AML-193 (cell line): Measurements from ENCODE around the gene GCNT1.
"Not testable (repeated sequence)": the region's sequence is repeated elsewhere in the genome, so short reads cannot be mapped to it uniquely, and the experiment has no call there.

Experiments used
- DNase-seq, 2 experiments: peaks; one replicate each; lab custom pipeline; 2025; lab: John Stamatoyannopoulos, UW

GCNT1 gene

GRCh38 chr9:76458903-76459693 lies at the start of gene GCNT1:
Gene GCNT1, plus strand, starts transcription at chr9:76459182. Its CDS starts 43,200 bp downstream, at chr9:76502382.
- DNase-seq: peak; percentile 75 to 81

- DNase-seq: no peak
Observed at GRCh38 chr9:76412638-76413037, 46.3 kb upstream of the GCNT1 start.

- DNase-seq: no peak
Observed at GRCh38 chr9:76413658-76414057, 45.3 kb upstream of the GCNT1 start.

- no peak for DNase-seq
Observed at GRCh38 chr9:76414661-76415060, 44.3 kb upstream of the GCNT1 start.

GRCh38 chr9:76415154-76415553 lies 43.8 kb upstream of the GCNT1 start:
- no peak for DNase-seq

GRCh38 chr9:76415731-76416130 lies 43.3 kb upstream of the GCNT1 start:
- no peak for DNase-seq

GRCh38 chr9:76417394-76417793 lies 41.6 kb upstream of the GCNT1 start:
- no peak for DNase-seq

- peak; percentile 46 to 47 for DNase-seq
Observed at GRCh38 chr9:76419782-76420380, 39.1 kb upstream of the GCNT1 start.

- no peak for DNase-seq
Observed at GRCh38 chr9:76423216-76424177, 35.5 kb upstream of the GCNT1 start.

- DNase-seq: no peak
Observed at GRCh38 chr9:76424491-76424890, 34.5 kb upstream of the GCNT1 start.

GRCh38 chr9:76425677-76426453 lies 33.1 kb upstream of the GCNT1 start:
- no peak for DNase-seq

GRCh38 chr9:76426807-76427419 lies 32.1 kb upstream of the GCNT1 start:
- DNase-seq: no peak

- DNase-seq: no peak
Observed at GRCh38 chr9:76431601-76432000, 27.4 kb upstream of the GCNT1 start.

GRCh38 chr9:76433406-76433805 lies 25.6 kb upstream of the GCNT1 start:
- DNase-seq: no peak

GRCh38 chr9:76433836-76434235 lies 25.1 kb upstream of the GCNT1 start:
- no peak for DNase-seq

- not testable (repeated sequence) for DNase-seq
Observed at GRCh38 chr9:76434897-76435296, 24.1 kb upstream of the GCNT1 start.

GRCh38 chr9:76437017-76437699 lies 21.8 kb upstream of the GCNT1 start:
- DNase-seq: not testable (repeated sequence)

GRCh38 chr9:76438841-76439588 lies 20.0 kb upstream of the GCNT1 start:
- no peak for DNase-seq

GRCh38 chr9:76441551-76442322 lies 17.2 kb upstream of the GCNT1 start:
- DNase-seq: no peak
